GM18951 (cell line): ENCODE results near the gene ARL10.

ENCODE experiments used
- POLR2A ChIP-seq: IDR thresholded peaks from 4 replicates; pipeline ENCODE4 v1.6.1; 2011; ENCODE audit warnings: mild to moderate bottlenecking; ENCODE audit not compliant: insufficient read length, insufficient read depth; ENCODE audit errors: extremely low read depth
- in situ Hi-C: fragments of 300-500 bp; cut with MboI; formaldehyde crosslinking; loops from one replicate; pipeline ENCODE4 v1.12.0; 2022; ENCODE audit warnings: low sequenced_read_pairs, mixed read lengths, inconsistent platforms; ENCODE audit not compliant: unreplicated experiment

ARL10 gene

DNA sequence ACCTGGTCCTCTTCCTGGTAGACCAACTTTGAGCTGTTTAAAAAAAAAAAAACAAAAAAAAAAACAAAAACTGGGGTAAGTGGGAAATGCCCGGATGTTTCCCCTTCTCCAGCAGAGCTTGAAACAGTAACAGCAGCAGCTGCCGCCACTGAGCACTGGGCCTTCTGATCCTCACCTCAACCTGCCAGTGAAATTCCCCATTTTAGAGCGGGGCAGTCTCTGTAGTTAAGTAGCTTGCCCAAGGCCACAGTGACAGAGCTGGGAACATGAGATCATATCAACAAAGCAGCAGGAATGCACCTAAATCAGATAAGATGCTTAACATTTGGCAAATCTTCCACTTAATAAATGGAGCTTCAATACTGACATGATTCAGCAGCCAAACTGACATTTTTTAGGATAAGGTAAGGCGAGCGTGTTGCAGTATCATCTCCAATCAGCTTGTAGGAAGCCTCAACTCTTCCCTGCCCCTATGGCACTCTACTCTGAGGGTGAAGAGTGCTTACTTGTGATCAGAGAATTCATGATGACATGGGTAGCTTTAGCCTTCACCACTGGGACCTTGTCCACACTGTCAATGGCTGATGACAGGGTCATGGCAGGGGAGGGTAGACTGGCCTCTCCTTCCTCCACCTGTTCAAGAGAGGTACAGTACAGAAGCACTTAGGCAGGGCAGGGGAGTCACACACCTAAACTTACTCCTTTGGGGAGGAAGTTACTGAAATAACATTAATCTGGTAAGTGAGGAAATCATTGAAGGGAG lies 13.0 kb upstream of the ARL10 start:
- in situ Hi-C loops: no loop called here
- TF ChIP-seq POLR2A: no peak

GRCh38 chr5:176353533-176353932 lies 11.8 kb upstream of the ARL10 start:
- TF ChIP-seq POLR2A: no peak
- in situ Hi-C loops: no loop called here

GRCh38 chr5:176355400-176356178 lies 9.7 kb upstream of the ARL10 start:
- in situ Hi-C loops: no loop called here
- no peak for TF ChIP-seq POLR2A

DNA sequence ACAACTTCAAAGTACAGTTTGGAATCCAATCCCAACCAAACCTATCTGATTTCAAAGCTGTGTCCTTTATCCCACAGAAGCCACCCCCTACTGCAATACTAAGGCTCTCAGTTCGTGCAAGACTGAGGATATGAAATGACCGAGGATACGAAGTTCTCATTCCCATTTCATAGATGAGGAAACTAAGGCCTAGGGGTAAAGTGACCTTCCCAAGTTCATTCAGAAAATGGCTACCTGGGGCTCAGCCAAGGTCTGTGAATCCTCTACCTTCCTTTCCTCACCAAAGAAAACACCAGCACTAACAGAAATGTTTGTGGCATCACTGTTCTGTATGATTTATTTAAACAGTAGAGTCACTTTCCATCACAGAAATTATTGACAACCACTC lies 9.1 kb upstream of the ARL10 start:
- no peak for TF ChIP-seq POLR2A
- in situ Hi-C loops: no loop called here

DNA sequence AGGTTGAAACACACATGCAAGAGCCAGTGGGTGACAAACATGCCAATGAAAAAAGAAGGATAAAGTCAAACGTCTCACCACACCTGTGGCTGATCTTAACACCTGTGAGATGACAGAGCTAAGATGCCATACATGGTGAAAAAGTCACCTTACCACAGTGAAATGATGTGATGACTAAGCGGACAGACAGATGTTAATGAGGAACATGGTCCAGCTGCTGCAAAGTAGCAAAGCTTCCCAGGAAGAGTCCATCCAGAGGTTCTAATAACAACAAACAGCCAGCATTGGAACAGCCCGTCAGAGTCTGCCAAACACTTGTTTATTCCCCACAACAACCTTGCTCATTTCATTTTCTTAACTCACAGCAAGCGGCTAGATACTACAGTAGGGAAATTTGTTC lies 5.6 kb upstream of the ARL10 start:
- in situ Hi-C loops: no loop called here
- no peak for TF ChIP-seq POLR2A

DNA sequence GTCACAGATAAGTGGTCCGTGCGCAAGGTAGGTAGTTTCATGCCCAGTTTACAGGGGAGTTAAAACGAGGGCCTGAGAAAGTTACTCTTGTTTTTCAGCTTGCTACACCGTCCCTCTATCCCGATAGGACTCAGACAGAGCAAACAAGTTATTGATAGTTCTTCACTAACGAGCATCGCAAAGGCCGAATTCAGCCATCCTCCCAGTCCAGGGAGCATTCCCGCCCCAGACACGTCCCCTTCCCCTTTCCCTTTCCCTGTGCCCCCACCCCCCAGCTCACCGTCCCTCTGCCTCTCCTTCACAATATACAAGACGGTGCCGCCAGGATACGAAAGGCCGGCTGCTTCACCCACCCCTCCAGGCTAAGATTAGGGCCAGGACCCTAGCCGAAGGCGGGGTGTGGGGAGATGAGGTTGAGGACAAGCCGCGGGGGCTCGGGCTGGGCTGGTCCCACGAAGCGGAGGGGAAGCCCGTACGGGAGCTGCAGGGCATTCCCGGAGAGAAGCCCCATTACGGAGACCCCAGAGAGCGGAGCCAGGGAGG lies 4.3 kb upstream of the ARL10 start:
- in situ Hi-C loops: no loop called here
- TF ChIP-seq POLR2A: no peak

GRCh38 chr5:176361437-176362232 lies 3.7 kb upstream of the ARL10 start, which contains the start of gene KIAA1191:
Gene KIAA1191, minus strand, starts transcription at chr5:176361764. Its CDS starts 2,256 bp downstream, at chr5:176359508.
- in situ Hi-C loops: no loop called here
- peak; percentile 97 for TF ChIP-seq POLR2A

DNA sequence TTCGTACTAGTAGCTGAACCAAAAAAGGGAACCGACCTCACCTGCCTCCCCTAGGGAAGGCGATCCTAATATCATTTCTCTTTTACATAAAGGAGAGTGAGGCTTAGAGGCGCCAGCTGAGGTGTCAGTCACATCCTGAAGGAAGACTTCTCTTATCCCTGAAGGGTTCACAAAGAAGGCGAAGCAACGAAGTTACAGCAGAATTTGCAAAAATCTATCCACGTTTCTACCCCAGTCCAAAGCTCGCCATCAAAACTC lies 3.1 kb upstream of the ARL10 start:
- no peak for TF ChIP-seq POLR2A
- in situ Hi-C loops: no loop called here

- peak; percentile 48 for TF ChIP-seq POLR2A
- in situ Hi-C loops: no loop called here
Observed at GRCh38 chr5:176364765-176365350, 429 bp upstream of the ARL10 start.

DNA sequence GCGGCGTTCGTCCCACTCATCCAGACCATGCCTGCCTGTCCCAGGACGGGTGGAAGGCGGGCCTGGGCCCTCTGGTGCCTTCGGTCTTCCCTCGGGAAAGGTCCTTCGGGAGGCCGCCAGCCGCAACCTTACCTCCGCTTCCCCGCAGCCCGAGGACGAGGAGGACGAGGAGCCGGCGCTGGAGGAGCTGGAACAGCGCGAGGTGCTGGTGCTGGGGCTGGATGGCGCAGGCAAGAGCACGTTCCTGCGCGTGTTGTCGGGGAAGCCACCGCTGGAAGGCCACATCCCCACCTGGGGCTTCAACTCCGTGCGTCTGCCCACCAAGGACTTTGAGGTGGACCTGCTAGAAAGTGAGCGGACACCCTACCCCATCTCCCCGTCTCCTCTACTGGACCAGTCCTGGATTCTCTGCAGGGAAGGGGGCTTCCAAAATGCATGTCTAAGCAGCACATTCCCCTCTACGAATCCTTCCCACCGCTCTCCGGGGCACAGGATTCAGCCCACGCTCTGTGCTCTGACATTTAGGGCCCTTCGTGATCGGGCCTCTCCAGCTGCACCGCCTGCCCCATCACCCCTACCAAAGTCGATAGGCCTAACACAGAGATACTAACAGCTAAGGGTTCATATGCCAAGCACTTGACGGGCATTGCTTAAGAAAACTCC lies 1.1 kb downstream of the ARL10 start:
- in situ Hi-C loops: no loop called here
- no peak for TF ChIP-seq POLR2A

- in situ Hi-C loops: no loop called here
- no peak for TF ChIP-seq POLR2A
Observed at GRCh38 chr5:176368726-176369125, 3.4 kb downstream of the ARL10 start.

- no peak for TF ChIP-seq POLR2A
- in situ Hi-C loops: no loop called here
Observed at GRCh38 chr5:176369934-176370711, 4.8 kb downstream of the ARL10 start.
